Transverse colon (tissue), 4 donors: Measurements from ENCODE around the gene RNF150. TPM values are rescaled to one million over a fixed set of nuclear protein-coding genes. Genes with fewer than 3 reads are reported as not detected.

Experiments used
- DNase-seq: peaks from one replicate; pipeline ENCODE4 v3.0.0-alpha.2; 2019
- H3K27ac ChIP-seq, 4 donors: fragments of 200-600 bp; sonication (generic); 2 replicates each; pipeline ENCODE4 v1.5.1; 2016 to 2018; ENCODE audit warnings: inconsistent platforms in 4 of 4
- H3K27me3 ChIP-seq: fragments of 200-600 bp; sonication (generic); 2 replicates; pipeline ENCODE4 v1.5.1; 2017; ENCODE audit warnings: inconsistent platforms
- H3K36me3 ChIP-seq, 4 donors: fragments of 200-600 bp; sonication (generic); 2 replicates each; pipeline ENCODE4 v1.5.1; 2017 to 2019; ENCODE audit warnings: inconsistent platforms in 4 of 4
- H3K4me1 ChIP-seq, 4 donors: fragments of 200-600 bp; sonication (generic); 2 replicates each; pipeline ENCODE4 v1.5.1; 2017 to 2020; ENCODE audit warnings: inconsistent platforms in 4 of 4
- H3K4me3 ChIP-seq, 4 donors: fragments of 200-600 bp; sonication (generic); 1 replicate in 1 of 4; 2 replicates in 3 of 4; pipeline versions ENCODE4 v1.5.1 to v1.6.1; 2017 to 2019; ENCODE audit warnings: inconsistent platforms in 4 of 4
- H3K9me3 ChIP-seq, 2 donors: fragments of 200-600 bp; sonication (generic); 2 replicates each; pipeline ENCODE4 v1.5.1; 2017 to 2019; ENCODE audit warnings: inconsistent platforms in 2 of 2
- EP300 ChIP-seq: sonication (generic); formaldehyde crosslinking; IDR thresholded peaks from one replicate; pipeline ENCODE4 v1.6.1; 2017; ENCODE audit warnings: antibody characterized with exemption, low read depth
- POLR2A ChIP-seq: fragments of 450-650 bp; IDR thresholded peaks from one replicate; pipeline ENCODE4 v1.6.1; 2016; ENCODE audit warnings: antibody characterized with exemption, mild to moderate bottlenecking, moderate library complexity
- POLR2AphosphoS5 ChIP-seq, 3 donors: sonication (generic); formaldehyde crosslinking; IDR thresholded peaks; one replicate each; pipeline ENCODE4 v1.6.1; 2016; ENCODE audit warnings: antibody characterized with exemption in 3 of 3
- WGBS, 2 donors: methylation state at CpG; one replicate each; pipeline ENCODE4 v1.1.5; 2018; ENCODE audit warnings: low coverage in 1 of 2; 5-methylcytosine and 5-hydroxymethylcytosine counted together
- in situ Hi-C, 4 donors: fragments of 200-750 bp; cut with MboI; loops; one replicate each; pipeline versions ENCODE4 v1.15.0 to v1.15.1; 2017; ENCODE audit warnings: low sequenced_read_pairs in 3 of 4, low pct_ligation_motif_present in 1 of 4, low pct_unique_long_range_greater_than_20kb in 1 of 4
- intact Hi-C: fragments of 100-400 bp; cut with DNase I; formaldehyde crosslinking; loops from one replicate; pipeline ENCODE4 v1.15.1; 2023; ENCODE audit warnings: low total_unique reads
- total RNA-seq, 4 donors: library from RNA; depleted of rRNA; stranded (reverse); fragments of >200 nt; gene quantifications; one replicate each; pipeline ENCODE4 v1.1.0, GENCODE V29; 2016
- TF ChIP-seq, protein P1 (sequence below), 5 experiments: fragments of 200-600 bp in 3 of 5; fragments of 450-650 bp in 2 of 5; sonication (generic) in 3 of 5; IDR thresholded peaks; 1 replicate in 2 of 5; 2 replicates in 3 of 5; pipeline ENCODE4 v1.5.1; 2016 to 2017; ENCODE audit warnings: antibody characterized with exemption in 5 of 5, inconsistent platforms in 3 of 5, mild to moderate bottlenecking in 2 of 5, moderate library complexity in 1 of 5

RNF150 gene
- total RNA-seq, 4 donors from 2014 or later = 2.8 to 15.3 (median 7.9) TPM

DNA sequence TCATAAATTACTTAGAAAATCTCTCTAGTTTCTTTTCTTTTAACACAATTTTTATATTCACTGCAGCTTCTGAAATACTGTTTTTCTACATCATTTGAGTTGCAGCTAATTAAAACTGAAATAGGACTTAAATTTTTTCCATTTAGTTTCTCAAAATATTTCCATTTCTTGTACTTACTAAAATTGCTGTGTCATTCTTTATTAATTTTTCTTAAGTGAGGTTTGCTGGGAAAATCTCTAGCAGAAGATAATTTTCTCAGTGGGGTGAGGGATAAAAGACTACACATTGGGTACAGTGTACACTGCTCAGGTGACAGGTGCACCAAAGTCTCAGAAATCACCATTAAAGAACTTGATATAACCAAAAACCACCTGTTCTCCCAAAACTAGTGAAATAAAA lies 57.7 kb downstream of the RNF150 start:
- no peaks in the 10 kb centered on the region for H3K9me3 ChIP-seq
- H3K27me3 ChIP-seq = no peaks in the 10 kb centered on the region
- no peak overlapping the region for H3K4me3 ChIP-seq
- no peak for TF ChIP-seq EP300
- TF ChIP-seq, protein P1, sequence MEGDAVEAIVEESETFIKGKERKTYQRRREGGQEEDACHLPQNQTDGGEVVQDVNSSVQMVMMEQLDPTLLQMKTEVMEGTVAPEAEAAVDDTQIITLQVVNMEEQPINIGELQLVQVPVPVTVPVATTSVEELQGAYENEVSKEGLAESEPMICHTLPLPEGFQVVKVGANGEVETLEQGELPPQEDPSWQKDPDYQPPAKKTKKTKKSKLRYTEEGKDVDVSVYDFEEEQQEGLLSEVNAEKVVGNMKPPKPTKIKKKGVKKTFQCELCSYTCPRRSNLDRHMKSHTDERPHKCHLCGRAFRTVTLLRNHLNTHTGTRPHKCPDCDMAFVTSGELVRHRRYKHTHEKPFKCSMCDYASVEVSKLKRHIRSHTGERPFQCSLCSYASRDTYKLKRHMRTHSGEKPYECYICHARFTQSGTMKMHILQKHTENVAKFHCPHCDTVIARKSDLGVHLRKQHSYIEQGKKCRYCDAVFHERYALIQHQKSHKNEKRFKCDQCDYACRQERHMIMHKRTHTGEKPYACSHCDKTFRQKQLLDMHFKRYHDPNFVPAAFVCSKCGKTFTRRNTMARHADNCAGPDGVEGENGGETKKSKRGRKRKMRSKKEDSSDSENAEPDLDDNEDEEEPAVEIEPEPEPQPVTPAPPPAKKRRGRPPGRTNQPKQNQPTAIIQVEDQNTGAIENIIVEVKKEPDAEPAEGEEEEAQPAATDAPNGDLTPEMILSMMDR (IDR thresholded peaks at IDR 0.05) = no peak
- TF ChIP-seq POLR2AphosphoS5 (IDR thresholded peaks at IDR 0.05) = no peak
- no peak for TF ChIP-seq POLR2A
- H3K4me1 ChIP-seq = peaks cover 0 to 4% (median 0%) of the 10 kb centered on the region in 4 donors
- DNase-seq = no peak
- no peaks in the 10 kb centered on the region for H3K36me3 ChIP-seq
- intact Hi-C loops = no loop called here
- H3K27ac ChIP-seq = no peak overlapping the region
- in situ Hi-C loops = no loop called here

DNA sequence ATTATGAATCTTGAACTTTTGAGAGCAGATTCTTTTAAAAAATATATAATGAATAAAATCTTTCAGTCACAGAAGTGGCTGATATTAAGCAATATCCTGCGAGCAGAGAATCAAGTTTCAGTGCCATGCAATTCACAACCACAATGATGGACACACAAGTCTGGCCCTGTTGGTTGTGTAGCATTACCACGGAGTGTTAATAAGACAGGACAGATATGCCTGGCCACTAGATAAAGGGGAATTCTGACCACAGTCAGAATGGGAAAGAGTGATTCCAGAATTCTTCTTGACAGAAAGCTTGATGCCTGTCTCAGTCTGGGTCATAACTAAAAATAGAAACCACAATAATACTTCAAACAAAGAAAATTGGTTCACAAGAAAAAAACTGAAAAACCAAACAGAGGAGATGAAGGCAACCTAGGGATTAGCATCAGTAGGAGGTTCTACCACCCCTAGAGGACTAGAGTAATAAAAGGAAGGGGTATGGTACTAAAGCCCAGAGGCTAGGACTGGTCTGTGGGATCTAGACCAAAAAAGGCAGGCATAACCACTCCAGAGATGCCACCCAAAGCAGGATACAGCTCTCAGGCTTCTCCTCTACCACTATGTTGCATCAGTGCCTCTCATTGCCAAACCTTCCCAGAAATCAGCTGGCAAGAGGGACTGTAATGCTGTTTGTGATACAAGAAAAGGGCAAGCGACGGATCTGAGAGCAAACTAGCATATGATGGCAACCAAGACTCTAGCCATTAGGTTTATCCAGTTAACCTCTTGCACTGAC lies 59.0 kb downstream of the RNF150 start:
- in situ Hi-C loops = no loop called here
- H3K4me1 ChIP-seq = peaks cover 0 to 1% (median 0%) of the 10 kb centered on the region in 4 donors
- 76 to 78% methylated on average over 4 of the region's 4 CpGs for WGBS, 2 donors
- DNase-seq = no peak
- no peaks in the 10 kb centered on the region for H3K9me3 ChIP-seq
- H3K27me3 ChIP-seq = no peaks in the 10 kb centered on the region
- intact Hi-C loops = no loop called here
- H3K36me3 ChIP-seq = no peaks in the 10 kb centered on the region
- no peak overlapping the region for H3K27ac ChIP-seq
- TF ChIP-seq EP300 (no peak), POLR2A (no peak)
- TF ChIP-seq, protein P1 (IDR thresholded peaks at IDR 0.05) = no peak
- H3K4me3 ChIP-seq = no peak overlapping the region

DNA sequence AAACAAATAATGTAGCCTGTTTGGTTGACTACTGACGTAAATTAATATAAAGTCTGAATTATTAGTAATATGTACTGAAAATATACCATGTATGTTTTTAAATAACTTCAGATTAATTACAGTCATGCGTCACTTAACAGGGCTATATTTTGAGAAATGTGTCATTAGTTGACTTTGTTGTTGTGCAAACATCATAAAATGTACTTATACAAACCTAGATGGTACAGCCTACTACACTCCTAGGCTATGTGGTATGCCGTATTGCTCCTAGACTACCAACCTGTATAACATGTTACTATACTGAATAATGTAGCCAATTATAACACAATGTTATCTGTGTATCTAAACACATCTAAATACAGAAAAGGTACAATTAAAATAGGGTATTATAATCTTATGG lies 66.6 kb downstream of the RNF150 start:
- no peak for DNase-seq
- no peak overlapping the region for H3K27ac ChIP-seq
- intact Hi-C loops (no loop called here), in situ Hi-C loops (no loop called here)
- no peaks in the 10 kb centered on the region for H3K36me3 ChIP-seq
- TF ChIP-seq POLR2AphosphoS5 (IDR thresholded peaks at IDR 0.05) = no peak
- TF ChIP-seq POLR2A = no peak
- no peaks in the 10 kb centered on the region for H3K9me3 ChIP-seq
- WGBS, 2 donors = 76 to 86% methylated on average over 3 of the region's 3 CpGs
- no peak overlapping the region for H3K4me3 ChIP-seq
- H3K27me3 ChIP-seq = no peaks in the 10 kb centered on the region
- H3K4me1 ChIP-seq = no peaks in the 10 kb centered on the region

DNA sequence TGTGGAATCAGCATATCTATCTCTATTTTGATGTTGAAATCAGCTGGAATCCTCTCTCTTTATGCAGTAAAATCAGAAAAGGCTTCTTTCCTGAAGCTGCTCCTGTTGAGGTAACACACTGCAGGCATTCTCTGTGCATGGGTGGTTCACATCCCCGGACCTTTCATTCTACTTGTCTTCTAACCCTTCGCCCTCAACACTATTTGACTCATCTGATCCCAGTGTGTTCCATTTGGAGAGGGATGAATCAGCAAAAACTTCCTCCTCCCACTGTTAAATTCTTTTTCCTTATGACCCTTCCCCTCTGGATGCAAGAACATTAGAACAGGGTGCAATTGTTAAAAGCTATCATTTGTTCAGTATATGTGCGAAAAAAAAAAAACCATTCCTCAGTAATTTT lies 67.4 kb downstream of the RNF150 start:
- no peak for DNase-seq
- Histone ChIP-seq H3K27ac (no peak overlapping the region), H3K4me1 (no peaks in the 10 kb centered on the region), H3K36me3 (no peaks in the 10 kb centered on the region), H3K27me3 (no peaks in the 10 kb centered on the region), H3K4me3 (no peak overlapping the region), H3K9me3 (no peaks in the 10 kb centered on the region)
- 49 to 84% methylated on average over 3 of the region's 3 CpGs for WGBS, 2 donors
- intact Hi-C loops (no loop called here), in situ Hi-C loops (no loop called here)
- no peak for TF ChIP-seq POLR2A

DNA sequence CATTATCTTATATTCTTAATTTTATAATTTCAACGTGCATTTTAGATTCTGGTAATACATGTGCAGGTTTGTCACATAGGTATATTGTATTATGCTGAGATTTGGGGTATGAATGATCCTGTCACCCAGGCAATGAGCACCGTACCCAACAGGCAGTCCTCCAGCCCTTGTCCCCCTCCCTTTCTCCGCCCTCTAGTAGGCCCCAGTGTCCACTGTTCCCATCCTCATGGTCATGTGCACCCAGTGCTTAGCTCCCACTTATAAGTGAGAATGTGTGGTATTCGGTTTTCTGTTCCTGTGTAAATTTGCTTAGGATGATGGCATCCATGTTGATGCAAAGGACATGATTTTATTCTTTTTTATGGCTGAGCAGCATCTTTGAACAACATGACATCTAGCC lies 70.6 kb downstream of the RNF150 start:
- intact Hi-C loops (no loop called here), in situ Hi-C loops (no loop called here)
- Histone ChIP-seq H3K36me3 (no peaks in the 10 kb centered on the region), H3K4me3 (no peak overlapping the region), H3K27ac (no peak overlapping the region), H3K9me3 (no peaks in the 10 kb centered on the region), H3K4me1 (no peaks in the 10 kb centered on the region), H3K27me3 (no peaks in the 10 kb centered on the region)
- TF ChIP-seq POLR2AphosphoS5 (IDR thresholded peaks at IDR 0.05) = no peak
- TF ChIP-seq, protein P1 (IDR thresholded peaks at IDR 0.05) = no peak
- no peak for TF ChIP-seq EP300
- no peak for TF ChIP-seq POLR2A
- DNase-seq = no peak
- 74 to 81% methylated on average over 3 to 4 of the region's 4 CpGs for WGBS, 2 donors
